ENCODE data around the gene DLGAP1.
A peak's percentile ranks its signal among the peaks of the same experiment; 100 is the strongest.
"Not testable (repeated sequence)": the region's sequence is repeated elsewhere in the genome, so short reads cannot be mapped to it uniquely, and the experiment has no call there.

DLGAP1 gene

GRCh38 chr18:4063545-4063944 is 391.6 kb downstream of the DLGAP1 start:
- DNase-seq = no peak

- no peak for DNase-seq
Observed at GRCh38 chr18:4060427-4061281, 394.5 kb downstream of the DLGAP1 start.

- no peak for DNase-seq
Observed at GRCh38 chr18:4058179-4058578, 396.9 kb downstream of the DLGAP1 start.

GRCh38 chr18:4040391-4041092 is 414.6 kb downstream of the DLGAP1 start:
- no peak for DNase-seq

GRCh38 chr18:4035521-4035920 is 419.6 kb downstream of the DLGAP1 start:
- no peak for DNase-seq

GRCh38 chr18:4034815-4035214 is 420.3 kb downstream of the DLGAP1 start:
- DNase-seq = not testable (repeated sequence)

GRCh38 chr18:4026542-4026941 is 428.6 kb downstream of the DLGAP1 start:
- DNase-seq = no peak

GRCh38 chr18:4024702-4025101 is 430.4 kb downstream of the DLGAP1 start:
- no peak for DNase-seq

GRCh38 chr18:4022749-4023148 is 432.4 kb downstream of the DLGAP1 start:
- not testable (repeated sequence) for DNase-seq

GRCh38 chr18:4020026-4020425 is 435.1 kb downstream of the DLGAP1 start:
- DNase-seq = no peak

- no peak for DNase-seq
Observed at GRCh38 chr18:4017480-4017879, 437.6 kb downstream of the DLGAP1 start.

- no peak for DNase-seq
Observed at GRCh38 chr18:4016391-4017049, 438.6 kb downstream of the DLGAP1 start.

GRCh38 chr18:4007846-4008245 is 447.3 kb downstream of the DLGAP1 start:
- DNase-seq = no peak

GRCh38 chr18:4004183-4004829 is 450.8 kb downstream of the DLGAP1 start:
- no peak for DNase-seq

- peak; percentile 19 for DNase-seq
Observed at GRCh38 chr18:3998698-3999333, 456.3 kb downstream of the DLGAP1 start.

GRCh38 chr18:3995476-3996102 is 459.5 kb downstream of the DLGAP1 start:
- peak; percentile 47 for DNase-seq

- DNase-seq = no peak
Observed at GRCh38 chr18:3993941-3994687, 461.0 kb downstream of the DLGAP1 start.

GRCh38 chr18:3985664-3986063 is 469.4 kb downstream of the DLGAP1 start:
- no peak for DNase-seq

GRCh38 chr18:3985020-3985419 is 470.1 kb downstream of the DLGAP1 start:
- DNase-seq = no peak

GRCh38 chr18:3984163-3984757 is 470.8 kb downstream of the DLGAP1 start:
- DNase-seq = no peak

All from GDM1 (cell line).